Measurements from ENCODE around the gene CR1L. TPM values are rescaled to one million over a fixed set of nuclear protein-coding genes. Genes with fewer than 3 reads are reported as not detected.
"Not testable (repeated sequence)": the region's sequence is repeated elsewhere in the genome, so short reads cannot be mapped to it uniquely, and the experiment has no call there.

The CR1L gene
- total RNA-seq, 1 experiment from 2014 or later, result not detected

- intact Hi-C loops (cut with micrococcal nuclease), result no loop called here
- TF ChIP-seq EZH2phosphoT487 (IDR thresholded peaks at IDR 0.05; ENCODE audit: borderline replicate concordance, low read length), result no peak
- TF ChIP-seq, protein P1, sequence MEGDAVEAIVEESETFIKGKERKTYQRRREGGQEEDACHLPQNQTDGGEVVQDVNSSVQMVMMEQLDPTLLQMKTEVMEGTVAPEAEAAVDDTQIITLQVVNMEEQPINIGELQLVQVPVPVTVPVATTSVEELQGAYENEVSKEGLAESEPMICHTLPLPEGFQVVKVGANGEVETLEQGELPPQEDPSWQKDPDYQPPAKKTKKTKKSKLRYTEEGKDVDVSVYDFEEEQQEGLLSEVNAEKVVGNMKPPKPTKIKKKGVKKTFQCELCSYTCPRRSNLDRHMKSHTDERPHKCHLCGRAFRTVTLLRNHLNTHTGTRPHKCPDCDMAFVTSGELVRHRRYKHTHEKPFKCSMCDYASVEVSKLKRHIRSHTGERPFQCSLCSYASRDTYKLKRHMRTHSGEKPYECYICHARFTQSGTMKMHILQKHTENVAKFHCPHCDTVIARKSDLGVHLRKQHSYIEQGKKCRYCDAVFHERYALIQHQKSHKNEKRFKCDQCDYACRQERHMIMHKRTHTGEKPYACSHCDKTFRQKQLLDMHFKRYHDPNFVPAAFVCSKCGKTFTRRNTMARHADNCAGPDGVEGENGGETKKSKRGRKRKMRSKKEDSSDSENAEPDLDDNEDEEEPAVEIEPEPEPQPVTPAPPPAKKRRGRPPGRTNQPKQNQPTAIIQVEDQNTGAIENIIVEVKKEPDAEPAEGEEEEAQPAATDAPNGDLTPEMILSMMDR (conservative IDR thresholded peaks at IDR 0.05; ENCODE audit: low read depth, low read length), result no peak
- no peak for TF ChIP-seq EZH2 (IDR thresholded peaks at IDR 0.05; ENCODE audit: low read length, unreplicated experiment)
- H3K79me2 ChIP-seq (ENCODE audit: low read length), result no peaks in the 10 kb centered on the region
- H3K9me2 ChIP-seq (replicated peaks; ENCODE audit: low read length), result no peaks in the 10 kb centered on the region
- no peak for DNase-seq
- H3K27me3 ChIP-seq (ENCODE audit: low read length), result peaks cover 45% of the 10 kb centered on the region
- no TSS peak for BruUV-seq (replicated peaks)
- H2AFZ ChIP-seq (ENCODE audit: low read length), result no peak overlapping the region
- no peak overlapping the region for H3K27ac ChIP-seq (ENCODE audit: low read length)
- H3K36me3 ChIP-seq (ENCODE audit: low read depth, low read length), result no peaks in the 10 kb centered on the region
- no peak overlapping the region for H3K4me2 ChIP-seq (ENCODE audit: low read length)
- no peaks in the 10 kb centered on the region for H3F3A ChIP-seq (ENCODE audit: low read length, unreplicated experiment)
- CTCF ChIA-PET, result interaction anchor here (0.6 to 0.7 kb wide), 3 partner anchors 22 to 66 kb away, joined by 3 to 4 read pairs (median 4); no protein-coding TSS in a partner anchor
- H3K4me1 ChIP-seq (ENCODE audit: insufficient read depth, low read length), result no peaks in the 10 kb centered on the region
- no peaks in the 10 kb centered on the region for H3K9me3 ChIP-seq (ENCODE audit: low read length)
- H3K9ac ChIP-seq (ENCODE audit: low read length), result no peak overlapping the region
- no peak overlapping the region for H3K4me3 ChIP-seq (ENCODE audit: low read length)
- no peaks in the 10 kb centered on the region for H4K20me1 ChIP-seq (ENCODE audit: low read length)
- no peak for ATAC-seq
- POLR2A ChIA-PET (ENCODE audit: unreplicated experiment), result no interaction called here
Measured at GRCh38 chr1:207676153-207676552, 31.2 kb downstream of the CR1L start.

- H3K36me3 ChIP-seq (ENCODE audit: low read depth, low read length); H3K4me2 ChIP-seq (ENCODE audit: low read length); BruUV-seq (replicated peaks); H3K4me3 ChIP-seq (ENCODE audit: low read length); H3K27ac ChIP-seq (ENCODE audit: low read length); H3K9ac ChIP-seq (ENCODE audit: low read length); H4K20me1 ChIP-seq (ENCODE audit: low read length); H3K4me1 ChIP-seq (ENCODE audit: insufficient read depth, low read length); CTCF ChIA-PET; H3K9me3 ChIP-seq (ENCODE audit: low read length); H3K79me2 ChIP-seq (ENCODE audit: low read length); H3F3A ChIP-seq (ENCODE audit: low read length, unreplicated experiment); H3K9me2 ChIP-seq (replicated peaks; ENCODE audit: low read length); ATAC-seq; H2AFZ ChIP-seq (ENCODE audit: low read length); POLR2A ChIA-PET (ENCODE audit: unreplicated experiment): not testable (repeated sequence)
- peak; percentile 26 for DNase-seq
- peaks cover 47% of the 10 kb centered on the region for H3K27me3 ChIP-seq (ENCODE audit: low read length)
- intact Hi-C loops (cut with micrococcal nuclease), result loop anchor here (2.0 kb wide), 1 partner anchor 18 kb away; no protein-coding TSS in a partner anchor
Measured at GRCh38 chr1:207680590-207681388, 35.9 kb downstream of the CR1L start.

- H2AFZ ChIP-seq (ENCODE audit: low read length); H3K4me1 ChIP-seq (ENCODE audit: insufficient read depth, low read length); intact Hi-C loops (cut with micrococcal nuclease); POLR2A ChIA-PET (ENCODE audit: unreplicated experiment); H3K9me3 ChIP-seq (ENCODE audit: low read length); CTCF ChIA-PET; H3K4me3 ChIP-seq (ENCODE audit: low read length); DNase-seq; ATAC-seq; BruUV-seq (replicated peaks); H3K27ac ChIP-seq (ENCODE audit: low read length); H3K36me3 ChIP-seq (ENCODE audit: low read depth, low read length); H3K4me2 ChIP-seq (ENCODE audit: low read length); H3F3A ChIP-seq (ENCODE audit: low read length, unreplicated experiment); H3K79me2 ChIP-seq (ENCODE audit: low read length); H4K20me1 ChIP-seq (ENCODE audit: low read length); H3K9ac ChIP-seq (ENCODE audit: low read length); H3K9me2 ChIP-seq (replicated peaks; ENCODE audit: low read length): not testable (repeated sequence)
- peaks cover 56% of the 10 kb centered on the region for H3K27me3 ChIP-seq (ENCODE audit: low read length)
Measured at GRCh38 chr1:207682872-207683434, 38.0 kb downstream of the CR1L start.

GRCh38 chr1:207690551-207690950 lies 45.6 kb downstream of the CR1L start:
- H3F3A ChIP-seq (ENCODE audit: low read length, unreplicated experiment); H3K27ac ChIP-seq (ENCODE audit: low read length); H3K4me2 ChIP-seq (ENCODE audit: low read length); H2AFZ ChIP-seq (ENCODE audit: low read length); BruUV-seq (replicated peaks); H3K9ac ChIP-seq (ENCODE audit: low read length); H4K20me1 ChIP-seq (ENCODE audit: low read length); intact Hi-C loops (cut with micrococcal nuclease); H3K4me1 ChIP-seq (ENCODE audit: insufficient read depth, low read length); H3K9me2 ChIP-seq (replicated peaks; ENCODE audit: low read length); ATAC-seq; H3K4me3 ChIP-seq (ENCODE audit: low read length); POLR2A ChIA-PET (ENCODE audit: unreplicated experiment); H3K9me3 ChIP-seq (ENCODE audit: low read length); H3K79me2 ChIP-seq (ENCODE audit: low read length); H3K36me3 ChIP-seq (ENCODE audit: low read depth, low read length); CTCF ChIA-PET; DNase-seq: not testable (repeated sequence)
- peaks cover 49% of the 10 kb centered on the region for H3K27me3 ChIP-seq (ENCODE audit: low read length)

All from PC-3 (cell line).